HG03442 (cell line): ENCODE results near the gene SV2C.

Experiments
- ATAC-seq: cut with Tn5 transposase; IDR thresholded peaks from one replicate; pipeline ENCODE4 v1.9.1; 2021; ENCODE audit warnings: mild to moderate bottlenecking, moderate library complexity; ENCODE audit not compliant: unreplicated experiment

SV2C gene

GRCh38 chr5:76376148-76376865 lies 293.1 kb downstream of the SV2C start:
- ATAC-seq = no peak

GRCh38 chr5:76376866-76377230 lies 293.7 kb downstream of the SV2C start:
- ATAC-seq = no peak

- ATAC-seq = no peak
Observed at GRCh38 chr5:76378355-76378754, 295.2 kb downstream of the SV2C start.

- ATAC-seq = no peak
Observed at GRCh38 chr5:76379316-76379715, 296.1 kb downstream of the SV2C start.

- ATAC-seq = no peak
Observed at GRCh38 chr5:76379855-76380254, 296.7 kb downstream of the SV2C start.

GRCh38 chr5:76380346-76381066 lies 297.3 kb downstream of the SV2C start:
- ATAC-seq = no peak

- no peak for ATAC-seq
Observed at GRCh38 chr5:76383126-76383832, 300.1 kb downstream of the SV2C start.

- ATAC-seq = no peak
Observed at GRCh38 chr5:76384189-76384588, 301.0 kb downstream of the SV2C start.

GRCh38 chr5:76384705-76385104 lies 301.5 kb downstream of the SV2C start:
- ATAC-seq = no peak

GRCh38 chr5:76385540-76385939 lies 302.4 kb downstream of the SV2C start:
- ATAC-seq = no peak

GRCh38 chr5:76386360-76386759 lies 303.2 kb downstream of the SV2C start:
- no peak for ATAC-seq

- no peak for ATAC-seq
Observed at GRCh38 chr5:76388236-76388635, 305.1 kb downstream of the SV2C start.

- ATAC-seq = no peak
Observed at GRCh38 chr5:76388791-76389512, 305.8 kb downstream of the SV2C start.

- no peak for ATAC-seq
Observed at GRCh38 chr5:76389513-76390154, 306.5 kb downstream of the SV2C start.

- ATAC-seq = no peak
Observed at GRCh38 chr5:76391014-76391413, 307.8 kb downstream of the SV2C start.

- ATAC-seq = no peak
Observed at GRCh38 chr5:76393035-76393680, 310.0 kb downstream of the SV2C start.

GRCh38 chr5:76397200-76397599 lies 314.0 kb downstream of the SV2C start:
- ATAC-seq = no peak

GRCh38 chr5:76399268-76399667 lies 316.1 kb downstream of the SV2C start:
- ATAC-seq = no peak

- no peak for ATAC-seq
Observed at GRCh38 chr5:76400466-76400865, 317.3 kb downstream of the SV2C start.

- peak; percentile 18 for ATAC-seq
Observed at GRCh38 chr5:76401801-76402250, 318.6 kb downstream of the SV2C start.
